Measurements from ENCODE around the gene INTS7.

DNA sequence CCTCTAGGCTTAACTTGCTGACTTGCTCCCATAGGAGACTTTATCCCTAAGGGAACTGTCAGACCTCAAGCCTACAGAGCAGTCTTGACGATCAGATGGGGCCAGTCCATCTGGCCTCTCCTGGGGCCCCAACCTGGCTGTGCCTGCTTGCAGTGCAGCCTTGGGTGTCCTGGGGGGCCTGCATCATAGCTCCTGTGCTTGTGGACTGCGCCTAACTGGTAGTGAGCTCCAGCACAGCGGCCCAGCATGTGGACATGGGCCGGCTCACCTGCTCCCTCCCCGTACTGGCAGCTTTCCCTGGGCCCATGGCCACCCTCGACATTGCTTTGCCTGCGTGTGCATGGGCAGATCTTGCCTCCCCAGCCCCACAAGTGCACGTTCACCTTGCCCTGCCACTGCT is 76.1 kb downstream of the INTS7 start:
- TF ChIP-seq, protein P1, sequence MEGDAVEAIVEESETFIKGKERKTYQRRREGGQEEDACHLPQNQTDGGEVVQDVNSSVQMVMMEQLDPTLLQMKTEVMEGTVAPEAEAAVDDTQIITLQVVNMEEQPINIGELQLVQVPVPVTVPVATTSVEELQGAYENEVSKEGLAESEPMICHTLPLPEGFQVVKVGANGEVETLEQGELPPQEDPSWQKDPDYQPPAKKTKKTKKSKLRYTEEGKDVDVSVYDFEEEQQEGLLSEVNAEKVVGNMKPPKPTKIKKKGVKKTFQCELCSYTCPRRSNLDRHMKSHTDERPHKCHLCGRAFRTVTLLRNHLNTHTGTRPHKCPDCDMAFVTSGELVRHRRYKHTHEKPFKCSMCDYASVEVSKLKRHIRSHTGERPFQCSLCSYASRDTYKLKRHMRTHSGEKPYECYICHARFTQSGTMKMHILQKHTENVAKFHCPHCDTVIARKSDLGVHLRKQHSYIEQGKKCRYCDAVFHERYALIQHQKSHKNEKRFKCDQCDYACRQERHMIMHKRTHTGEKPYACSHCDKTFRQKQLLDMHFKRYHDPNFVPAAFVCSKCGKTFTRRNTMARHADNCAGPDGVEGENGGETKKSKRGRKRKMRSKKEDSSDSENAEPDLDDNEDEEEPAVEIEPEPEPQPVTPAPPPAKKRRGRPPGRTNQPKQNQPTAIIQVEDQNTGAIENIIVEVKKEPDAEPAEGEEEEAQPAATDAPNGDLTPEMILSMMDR (IDR thresholded peaks at IDR 0.05): no peak
- TF ChIP-seq POLR2A (IDR thresholded peaks at IDR 0.05): no peak
